HG02840 (cell line): ENCODE results near the gene HLA-DRB1.
"Not testable (repeated sequence)": the region's sequence is repeated elsewhere in the genome, so short reads cannot be mapped to it uniquely, and the experiment has no call there.

Experiments used
- ATAC-seq: cut with Tn5 transposase; IDR thresholded peaks from one replicate; pipeline ENCODE4 v1.9.1; 2021; ENCODE audit warnings: mild to moderate bottlenecking, moderate library complexity, moderate number of reproducible peaks; ENCODE audit not compliant: unreplicated experiment, low FRiP score

HLA-DRB1 gene

GRCh38 chr6:32589596-32590449, at the start of gene HLA-DRB1:
HLA-DRB1 (minus strand) TSS chr6:32589848; CDS start chr6:32589742, 106 bp downstream.
- ATAC-seq, result peak; percentile 89

- no peak for ATAC-seq
Measured at GRCh38 chr6:32638532-32639219, 49.0 kb upstream of the HLA-DRB1 start.

GRCh38 chr6:32637883-32638282, 48.2 kb upstream of the HLA-DRB1 start:
- ATAC-seq, result no peak

DNA sequence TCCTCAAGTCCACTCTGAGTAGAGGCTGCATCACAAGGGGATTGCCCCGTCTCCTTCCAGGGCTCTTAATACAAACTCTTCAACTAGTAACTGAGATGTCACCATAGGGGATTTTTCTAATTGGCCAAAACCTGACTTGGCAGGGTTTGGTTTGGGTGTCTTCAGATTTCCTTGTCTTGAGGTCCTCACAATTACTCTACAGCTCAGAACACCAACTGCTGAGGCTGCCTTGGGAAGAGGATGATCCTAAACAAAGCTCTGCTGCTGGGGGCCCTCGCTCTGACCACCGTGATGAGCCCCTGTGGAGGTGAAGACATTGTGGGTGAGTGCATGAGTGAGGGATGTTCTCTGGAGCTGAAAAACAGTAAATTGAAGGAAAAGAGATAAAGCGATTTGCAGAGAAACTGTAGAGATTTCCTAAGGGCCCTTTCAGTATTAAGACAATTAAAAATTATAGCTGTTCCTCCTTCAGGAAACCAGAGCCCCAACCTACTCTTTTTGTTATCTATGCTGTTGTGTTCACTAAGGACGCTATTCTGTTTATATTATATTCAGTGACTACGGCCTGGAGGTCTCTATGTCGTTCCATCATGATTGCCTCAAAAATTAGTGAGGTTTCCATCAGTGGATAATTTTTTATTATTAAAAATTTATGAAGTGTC, 47.7 kb upstream of the HLA-DRB1 start, which contains the start of gene HLA-DQA1:
HLA-DQA1 (plus strand) TSS at position 188 of the 662 bp plus-strand sequence; CDS start at position 241, 53 bp downstream.
- ATAC-seq, result peak; percentile 86

GRCh38 chr6:32635526-32636123, 46.0 kb upstream of the HLA-DRB1 start:
- no peak for ATAC-seq

DNA sequence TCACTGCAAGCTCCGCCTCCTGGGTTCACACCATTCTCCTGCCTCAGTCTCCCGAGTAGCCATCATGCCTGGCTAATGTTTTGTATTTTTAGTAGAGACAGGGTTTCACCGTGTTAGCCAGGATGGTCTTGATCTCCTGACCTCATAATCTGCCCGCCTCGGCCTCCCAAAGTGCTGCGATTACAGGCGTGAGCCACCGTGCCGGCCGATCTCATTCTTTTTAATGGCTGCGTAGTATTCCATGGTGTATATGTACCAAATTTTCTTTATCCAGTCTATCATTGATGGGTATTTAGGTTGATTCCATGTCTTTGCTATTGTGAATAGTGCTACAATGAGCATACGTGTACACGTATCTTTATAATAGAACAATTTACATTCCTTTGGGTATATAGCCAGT, 40.1 kb upstream of the HLA-DRB1 start:
- ATAC-seq, result not testable (repeated sequence)

DNA sequence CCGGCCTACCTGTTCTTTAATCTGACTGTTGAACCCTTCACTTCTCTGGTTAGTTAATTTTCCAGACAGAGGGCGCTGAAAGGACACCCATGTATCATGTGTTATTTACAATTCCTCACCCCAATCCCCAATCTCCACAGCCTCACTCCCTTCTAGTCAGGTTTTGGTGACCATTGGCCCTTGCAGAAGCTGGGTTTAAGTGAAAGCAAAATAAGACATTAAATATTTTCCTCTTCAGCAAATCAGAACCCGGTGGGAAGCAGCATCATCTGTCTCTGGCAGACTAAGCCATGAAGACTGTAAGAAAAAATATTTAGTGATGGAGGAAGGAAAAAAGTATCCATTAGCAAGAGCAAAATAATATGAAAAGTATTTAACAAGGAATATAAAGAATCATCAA, 38.2 kb upstream of the HLA-DRB1 start:
- ATAC-seq, result no peak

- no peak for ATAC-seq
Measured at GRCh38 chr6:32627249-32627648, 37.6 kb upstream of the HLA-DRB1 start.

GRCh38 chr6:32625137-32625536, 35.5 kb upstream of the HLA-DRB1 start:
- no peak for ATAC-seq

DNA sequence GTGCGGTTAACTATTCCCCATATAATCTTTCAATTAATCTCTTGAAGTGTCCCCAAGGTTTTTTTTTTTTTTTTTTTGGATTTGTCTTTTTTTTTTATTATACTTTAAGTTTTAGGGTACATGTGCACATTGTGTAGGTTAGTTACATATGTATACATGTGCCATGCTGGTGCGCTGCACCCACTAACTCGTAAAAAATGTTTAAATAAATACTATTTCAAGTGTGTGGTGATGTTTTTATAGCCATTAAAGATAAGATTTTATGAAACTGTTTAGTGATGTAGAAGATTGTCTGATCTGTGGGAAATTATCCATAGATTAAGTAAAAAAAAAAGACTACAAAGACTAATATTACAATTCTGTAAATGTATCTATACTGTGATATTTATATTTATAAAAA, 34.9 kb upstream of the HLA-DRB1 start:
- ATAC-seq, result no peak

- ATAC-seq, result no peak
Measured at GRCh38 chr6:32623693-32624092, 34.0 kb upstream of the HLA-DRB1 start.

- ATAC-seq, result peak; percentile 76
Measured at GRCh38 chr6:32622545-32623401, 33.1 kb upstream of the HLA-DRB1 start.

GRCh38 chr6:32621372-32621771, 31.7 kb upstream of the HLA-DRB1 start:
- ATAC-seq, result no peak

DNA sequence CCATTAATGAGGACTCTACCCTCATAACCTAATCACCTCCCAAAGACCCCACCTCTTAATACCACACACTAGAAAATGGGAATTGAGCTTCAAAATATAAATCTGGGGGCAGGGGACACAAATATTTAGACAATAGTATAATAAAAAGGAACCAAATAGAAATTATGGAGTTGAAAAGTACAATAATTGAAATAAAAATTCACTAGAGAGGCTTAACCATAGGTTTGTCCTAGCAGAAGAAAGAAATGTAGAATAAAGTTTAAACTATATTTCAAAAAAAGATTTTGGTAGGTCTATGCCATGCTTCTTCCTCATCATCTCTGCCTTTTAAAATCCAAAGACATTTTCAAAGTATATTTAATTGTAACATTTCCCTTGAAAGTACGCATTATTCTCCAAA, 28.1 kb upstream of the HLA-DRB1 start:
- ATAC-seq, result no peak

DNA sequence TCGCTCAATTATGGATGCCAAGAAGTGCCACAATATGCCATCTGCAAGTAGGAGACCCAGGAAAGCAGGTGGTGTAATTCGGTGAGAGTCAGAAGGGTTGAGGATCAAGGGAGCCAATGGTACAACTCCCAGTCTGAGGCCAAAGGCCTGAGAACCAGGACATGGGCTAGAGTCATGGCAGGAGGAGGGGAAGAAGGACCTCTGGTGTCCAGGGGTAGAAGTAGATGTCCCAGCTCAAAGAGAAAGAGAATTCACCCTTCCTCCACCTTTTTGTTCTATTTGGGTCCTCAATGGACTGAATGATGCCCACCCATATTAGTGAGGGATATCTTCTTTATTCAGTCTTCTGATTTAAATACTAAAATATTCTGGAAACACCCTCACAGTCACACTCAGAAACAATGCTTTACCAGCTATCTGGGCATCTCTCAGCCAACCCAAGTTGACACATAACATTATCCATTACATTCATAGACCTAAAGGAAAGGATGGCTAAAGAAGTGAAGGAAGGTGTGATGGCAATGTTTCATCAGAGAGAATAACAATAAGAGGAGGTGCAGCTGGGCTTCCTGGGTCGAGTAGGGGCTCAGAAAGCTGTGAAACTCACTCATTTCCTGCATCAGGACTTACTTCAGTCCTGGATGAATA, 26.4 kb upstream of the HLA-DRB1 start:
- ATAC-seq, result no peak

DNA sequence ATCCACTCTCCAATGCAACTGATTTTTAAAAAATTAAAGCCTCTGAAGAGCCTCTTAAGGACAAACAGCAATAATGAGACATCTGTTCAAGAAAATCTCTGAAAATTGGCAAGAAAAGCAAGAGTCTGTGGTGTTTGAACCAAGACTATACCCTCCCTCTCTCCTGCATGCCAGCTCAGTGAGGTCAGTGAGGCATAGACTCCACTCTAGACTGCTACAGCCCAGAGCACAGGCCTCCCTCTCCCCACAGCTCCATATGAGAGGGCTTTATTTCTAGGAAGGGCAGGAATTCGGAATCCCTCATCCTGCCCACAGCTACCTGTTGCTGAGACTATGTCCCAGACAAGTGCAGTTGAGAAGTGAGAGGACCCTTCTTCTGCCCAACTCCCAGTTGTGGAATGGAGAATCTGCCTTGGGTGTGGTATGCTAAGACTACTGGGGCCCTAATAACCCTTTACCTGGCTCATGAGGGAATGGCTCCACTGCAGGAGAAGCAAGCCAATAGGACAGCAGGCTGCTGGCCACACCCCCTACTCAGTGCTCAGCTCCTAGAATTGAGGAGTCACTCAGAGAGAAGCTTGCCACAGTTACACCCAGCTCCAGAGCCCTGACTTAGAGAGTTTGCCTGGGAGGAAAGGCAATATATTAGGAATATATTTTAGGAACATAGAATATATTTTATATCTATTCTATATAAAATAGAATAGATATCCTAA, 24.9 kb upstream of the HLA-DRB1 start:
- ATAC-seq, result no peak

- no peak for ATAC-seq
Measured at GRCh38 chr6:32613475-32613874, 23.8 kb upstream of the HLA-DRB1 start.

GRCh38 chr6:32610682-32611296, 21.1 kb upstream of the HLA-DRB1 start:
- no peak for ATAC-seq
